GM21447 (cell line): ENCODE results near the gene ALOX5.
"Not testable (repeated sequence)": the region's sequence is repeated elsewhere in the genome, so short reads cannot be mapped to it uniquely, and the experiment has no call there.

Experiments used
- ATAC-seq: cut with Tn5 transposase; IDR thresholded peaks from one replicate; pipeline ENCODE4 v1.9.1; 2021; ENCODE audit not compliant: unreplicated experiment

The ALOX5 gene

GRCh38 chr10:45373576-45374349 is at the start of gene ALOX5:
Gene ALOX5 (plus strand): TSS chr10:45374216. CDS start chr10:45374280, 64 bp downstream.
- peak; percentile 44 for ATAC-seq

DNA sequence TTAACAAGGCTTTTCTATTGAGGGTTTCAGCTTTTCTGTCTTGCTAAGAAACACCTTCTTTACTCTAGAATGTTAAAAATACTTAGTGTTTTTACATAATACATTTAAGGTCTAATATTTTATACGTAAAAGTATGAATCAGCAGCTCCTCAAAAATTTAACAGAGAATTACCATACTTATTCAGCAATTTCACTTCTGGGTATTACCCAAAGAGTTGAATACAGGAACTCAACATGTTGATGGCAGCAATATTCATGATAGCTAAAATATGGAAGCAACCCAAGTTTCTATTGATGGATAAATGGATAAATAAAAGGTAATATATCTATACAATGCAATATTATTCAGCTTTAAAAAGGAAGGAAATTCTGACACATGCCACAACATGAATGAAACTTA is 48.9 kb upstream of the ALOX5 start:
- ATAC-seq: no peak

DNA sequence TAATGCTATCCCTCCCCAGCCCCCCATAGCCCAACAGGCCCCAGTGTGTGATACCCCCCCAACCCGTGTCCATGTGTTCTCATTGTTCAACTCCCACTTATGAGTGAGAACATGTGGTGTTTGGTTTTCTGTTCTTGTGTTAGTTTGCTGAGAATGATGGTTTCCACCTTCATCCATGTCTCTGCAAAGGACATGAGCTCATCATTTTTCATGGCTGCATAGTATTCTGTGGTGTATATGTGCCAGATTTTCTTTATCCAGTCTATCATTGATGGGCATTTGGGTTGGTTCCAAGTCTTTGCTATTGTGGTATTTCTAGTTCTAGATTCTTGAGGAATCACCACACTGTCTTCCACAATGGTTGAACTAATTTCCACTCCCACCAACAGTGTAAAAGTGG is 47.2 kb upstream of the ALOX5 start:
- ATAC-seq: not testable (repeated sequence)

- not testable (repeated sequence) for ATAC-seq
Measured at GRCh38 chr10:45331824-45332223, 42.2 kb upstream of the ALOX5 start.

- ATAC-seq: no peak
Measured at GRCh38 chr10:45339894-45340293, 34.1 kb upstream of the ALOX5 start.

DNA sequence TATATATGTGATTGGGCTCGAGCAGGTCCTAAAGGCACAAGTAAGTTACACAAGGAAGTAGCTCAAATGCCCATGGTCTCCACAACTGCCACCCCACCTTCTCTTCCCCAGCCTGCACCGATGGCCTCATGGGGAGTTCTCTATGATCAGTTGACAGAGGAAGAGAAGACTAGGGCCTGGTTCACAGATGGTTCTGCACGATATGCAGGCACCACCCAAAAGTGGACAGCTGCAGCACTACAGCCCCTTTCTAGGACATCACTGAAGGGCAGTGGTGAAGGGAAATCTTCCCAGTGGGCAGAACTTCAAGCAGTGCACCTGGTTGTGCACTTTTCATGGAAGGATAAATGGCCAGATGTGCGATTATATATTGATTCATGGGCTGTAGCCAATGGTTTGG is 33.6 kb upstream of the ALOX5 start:
- ATAC-seq: not testable (repeated sequence)

- not testable (repeated sequence) for ATAC-seq
Measured at GRCh38 chr10:45346652-45347335, 27.2 kb upstream of the ALOX5 start.

- not testable (repeated sequence) for ATAC-seq
Measured at GRCh38 chr10:45347464-45347863, 26.6 kb upstream of the ALOX5 start.

DNA sequence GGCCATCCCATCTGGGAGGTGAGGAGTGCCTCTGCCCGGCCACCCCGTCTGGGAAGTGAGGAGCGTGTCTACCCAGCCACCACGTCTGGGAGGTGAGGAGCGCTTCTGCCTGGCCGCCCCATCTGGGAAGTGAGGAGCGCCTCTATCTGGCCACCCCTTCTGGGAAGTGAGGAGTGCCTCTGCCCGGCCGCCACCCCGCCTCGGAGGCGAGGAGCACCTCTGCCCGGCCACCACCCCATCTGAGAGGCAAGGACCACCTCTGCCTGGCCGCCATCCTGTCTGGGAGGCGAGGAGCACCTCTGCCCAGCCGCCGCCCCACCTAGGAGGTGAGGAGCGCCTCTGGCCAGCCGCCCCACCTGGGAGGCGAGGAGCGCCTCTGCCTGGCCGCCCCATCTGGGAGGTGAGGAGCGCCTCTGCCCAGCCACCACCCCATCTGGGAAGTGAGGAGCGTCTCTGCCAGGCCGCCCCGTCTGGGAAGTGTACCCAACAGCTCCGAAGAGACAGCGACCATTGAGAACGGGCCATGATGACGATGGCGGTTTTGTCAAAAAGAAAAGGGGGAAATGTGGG is 25.7 kb upstream of the ALOX5 start:
- not testable (repeated sequence) for ATAC-seq

- peak; percentile 58 for ATAC-seq
Measured at GRCh38 chr10:45353186-45353585, 20.8 kb upstream of the ALOX5 start.

DNA sequence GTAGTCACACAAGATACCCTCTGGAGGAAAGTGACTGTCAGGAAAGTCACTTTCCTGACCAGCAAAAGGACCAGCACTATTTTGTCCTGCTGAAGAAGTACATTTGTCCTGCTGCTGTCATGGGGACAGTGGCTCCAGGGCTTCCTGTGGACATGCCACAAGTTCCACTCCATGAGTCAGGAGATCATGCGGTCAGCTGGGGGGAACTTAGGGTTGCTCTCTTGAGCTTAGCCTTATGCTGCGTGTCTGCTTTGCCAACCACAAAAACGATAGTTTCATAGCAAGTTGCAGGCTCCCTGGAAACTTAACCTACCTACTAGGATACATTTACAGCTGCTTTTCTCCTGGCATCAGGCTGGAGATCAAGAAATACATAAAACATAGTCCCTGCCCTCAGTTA is 19.8 kb upstream of the ALOX5 start:
- no peak for ATAC-seq

DNA sequence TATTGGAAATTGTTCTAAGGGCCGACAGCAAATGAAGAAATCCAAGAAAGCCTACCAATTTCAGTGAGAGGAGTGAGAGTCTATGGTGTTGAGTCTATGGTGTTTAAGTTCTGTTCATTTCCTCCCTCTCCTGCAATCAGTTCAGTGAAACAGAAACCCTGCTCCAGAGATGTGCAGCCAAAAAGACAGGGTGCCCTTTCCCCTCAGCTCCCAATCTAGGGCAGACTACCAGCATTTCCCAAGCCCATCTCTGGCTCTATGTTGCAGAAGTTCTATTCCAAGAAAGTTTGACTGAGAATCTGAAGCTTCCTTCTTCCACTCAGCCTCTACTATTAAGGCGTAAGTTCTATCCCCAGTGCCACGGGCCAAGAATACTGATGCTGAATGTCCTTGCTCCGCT is 18.5 kb upstream of the ALOX5 start:
- no peak for ATAC-seq

DNA sequence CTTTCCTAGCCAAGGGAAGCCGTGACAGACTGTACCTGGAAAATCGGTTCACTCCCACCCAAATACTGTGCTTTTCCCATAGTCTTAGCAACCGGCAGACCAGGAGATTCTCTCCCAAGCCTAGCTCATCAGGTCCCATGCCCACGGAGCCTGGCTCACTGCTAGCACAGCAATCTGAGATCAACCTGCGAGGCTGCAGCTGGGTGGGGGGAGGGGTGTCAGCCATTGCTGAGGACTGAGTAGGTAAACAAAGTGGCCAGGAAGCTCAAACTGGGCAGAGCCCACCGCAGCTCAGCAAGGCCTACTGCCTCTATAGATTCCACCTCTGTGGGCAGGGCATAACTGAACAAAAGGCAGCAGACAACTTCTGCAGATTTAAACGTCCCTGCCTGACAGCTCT is 15.1 kb upstream of the ALOX5 start:
- ATAC-seq: not testable (repeated sequence)

GRCh38 chr10:45361983-45362799 is 11.8 kb upstream of the ALOX5 start:
- not testable (repeated sequence) for ATAC-seq

GRCh38 chr10:45367643-45368042 is 6.4 kb upstream of the ALOX5 start:
- ATAC-seq: not testable (repeated sequence)

DNA sequence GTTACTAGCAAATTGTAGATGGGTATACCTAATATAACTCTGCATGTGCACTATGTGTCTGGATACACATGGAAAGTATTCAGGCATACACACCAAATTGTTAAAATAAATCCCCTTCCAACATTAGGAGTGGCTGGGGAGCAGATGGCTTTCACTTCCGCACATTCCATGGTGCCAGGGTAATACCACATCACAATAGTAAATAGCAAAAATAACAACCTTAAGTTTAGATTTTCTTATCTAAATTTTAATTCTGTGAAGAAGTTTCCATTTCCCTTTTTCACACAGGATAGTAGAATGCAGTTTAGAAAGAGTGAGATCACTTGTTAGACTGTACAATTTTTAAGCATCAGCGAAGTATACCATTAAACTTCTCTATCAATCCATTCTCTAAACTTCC is 5.8 kb upstream of the ALOX5 start:
- no peak for ATAC-seq

DNA sequence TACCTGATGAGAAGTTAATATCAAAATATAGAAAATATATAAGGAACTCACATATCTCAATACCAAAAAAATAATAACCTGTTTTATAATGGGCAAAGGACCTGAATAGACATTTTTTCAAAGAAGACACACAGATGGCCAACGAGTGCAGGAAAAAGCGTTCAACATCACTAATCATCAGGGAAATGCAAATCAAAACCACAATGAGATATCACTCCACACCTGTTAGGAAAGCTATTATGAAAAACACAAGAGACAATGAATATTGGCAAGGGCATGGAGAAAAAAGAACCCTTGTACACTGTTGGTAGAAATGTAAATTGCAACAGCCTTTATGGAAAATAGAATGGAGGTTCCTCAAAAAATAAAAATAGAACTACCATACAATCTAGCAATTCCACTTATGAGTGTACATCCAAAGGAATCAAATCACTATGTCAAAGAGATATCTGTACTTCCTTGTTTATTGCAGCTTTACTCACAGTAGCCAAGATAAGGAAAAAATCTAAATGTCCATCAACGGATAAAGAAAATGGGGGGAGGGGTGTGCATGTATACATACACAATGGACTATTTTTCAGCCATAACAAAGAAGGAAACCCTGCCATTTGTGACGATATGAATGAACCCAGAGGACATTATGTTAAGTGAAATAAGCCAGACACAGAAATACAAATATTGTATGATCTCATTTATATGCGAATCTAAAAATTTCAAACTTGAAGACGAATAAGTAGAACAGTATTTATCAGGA is 3.6 kb upstream of the ALOX5 start:
- no peak for ATAC-seq

- ATAC-seq: no peak
Measured at GRCh38 chr10:45371560-45371959, 2.5 kb upstream of the ALOX5 start.

DNA sequence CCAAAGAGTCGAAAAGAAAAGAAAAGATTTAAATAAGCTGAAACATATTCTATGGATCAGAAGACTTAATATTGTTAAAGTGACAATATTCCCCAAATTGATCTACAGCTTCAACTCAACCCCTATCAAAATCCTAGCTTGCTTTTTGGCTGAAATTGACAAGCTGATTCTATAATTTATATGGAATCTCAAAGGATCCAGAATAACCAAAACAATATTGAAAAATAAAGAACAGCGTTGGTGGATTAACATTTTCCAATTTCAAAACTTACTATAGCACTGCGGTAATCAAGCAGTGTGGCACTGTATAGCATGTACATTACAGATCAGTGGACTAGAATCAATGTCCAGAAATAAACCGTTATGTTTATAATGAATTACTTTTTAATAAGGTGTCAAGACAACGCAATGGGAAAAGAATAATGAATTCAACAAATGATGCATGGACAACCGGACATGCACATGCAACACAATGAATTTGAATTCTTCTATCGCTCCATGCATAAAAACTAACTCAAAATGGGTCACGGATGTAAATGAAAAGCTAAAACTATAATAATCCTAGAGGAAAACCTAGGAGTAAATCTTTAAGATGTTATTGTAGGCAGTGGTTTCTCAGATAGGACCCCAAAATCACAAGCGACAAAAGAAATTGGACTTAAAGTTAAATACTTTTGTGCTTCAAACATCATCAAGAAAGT is 1.6 kb upstream of the ALOX5 start:
- no peak for ATAC-seq
